Endothelial cell of umbilical vein (primary cell): Measurements from ENCODE around the gene UAP1L1. TPM values are rescaled to one million over a fixed set of nuclear protein-coding genes. Genes with fewer than 3 reads are reported as not detected.

Experiments
- BruUV-seq: library from RNA; stranded (reverse); fragments of 400-500 nt; replicated peaks from 2 replicates; lab custom pipeline; 2021; lab: Mats Ljungman, UMichigan
- CTCF ChIA-PET: fragments of 300-600, 350-600 bp; sonication (Branson Sonifier 250); formaldehyde crosslinking; loops from one replicate; lab custom pipeline; 2021; ENCODE audit warnings: antibody characterized with exemption, inconsistent platforms; lab: Charles Lee
- POLR2A ChIA-PET: fragments of 300-600, 350-600 bp; sonication (Branson Sonifier 250); formaldehyde crosslinking; loops from one replicate; lab custom pipeline; 2021; ENCODE audit warnings: antibody characterized with exemption, inconsistent platforms; lab: Charles Lee
- DNase-seq: peaks from one replicate; pipeline ENCODE4 v3.0.0-alpha.2; 2011; ENCODE audit warnings: low read depth, low spot score
- FAIRE-seq: peaks from 2 replicates; lab custom pipeline; 2011; peaks lifted over from hg19 to GRCh38; lab: Jason Lieb, UNC
- H2AFZ ChIP-seq: 2 replicates; pipeline ENCODE4 v1.6.0; 2012; ENCODE audit warnings: low read depth, low read length, control low read depth, inconsistent platforms
- H3K27ac ChIP-seq: 2 replicates; pipeline ENCODE4 v1.5.1; 2011; ENCODE audit warnings: low read depth, mild to moderate bottlenecking, control low read depth, low read length, moderate library complexity; ENCODE audit not compliant: insufficient read depth
- H3K27me3 ChIP-seq, 2 experiments: 2 replicates each; pipeline versions ENCODE4 v1.6.0 to v1.6.1; 2011; ENCODE audit warnings: low read length in 2 of 2, mixed read lengths in 1 of 2; ENCODE audit not compliant: control insufficient read depth in 2 of 2, insufficient read depth in 2 of 2
- H3K36me3 ChIP-seq, 2 experiments: 2 replicates in 1 of 2; 3 replicates in 1 of 2; pipeline ENCODE4 v1.5.1; 2011; ENCODE audit warnings: low read length in 2 of 2, mild to moderate bottlenecking in 1 of 2, moderate library complexity in 1 of 2; ENCODE audit not compliant: control insufficient read depth in 2 of 2, insufficient read depth in 2 of 2; ENCODE audit errors: extremely low read depth in 1 of 2
- H3K4me1 ChIP-seq: 3 replicates; pipeline ENCODE4 v1.5.1; 2011; ENCODE audit warnings: mild to moderate bottlenecking, low read length; ENCODE audit not compliant: control insufficient read depth, insufficient read depth; ENCODE audit errors: extremely low read depth
- H3K4me2 ChIP-seq: 2 replicates; pipeline ENCODE4 v1.6.1; 2011; ENCODE audit warnings: low read length, control low read depth, mixed read lengths; ENCODE audit not compliant: insufficient read depth
- H3K4me3 ChIP-seq, 3 experiments: fragments of 200-600 bp in 1 of 3; sonication (generic), shearing (Covaris generic) in 1 of 3; replicated peaks in 1 of 3; 2 replicates each; pipeline ENCODE4 v1.5.1; 2011 to 2016; ENCODE audit warnings: control low read depth in 3 of 3, low read length in 3 of 3, mild to moderate bottlenecking in 2 of 3, inconsistent platforms in 1 of 3, low read depth in 1 of 3, moderate library complexity in 1 of 3; ENCODE audit not compliant: insufficient read depth in 1 of 3
- H3K79me2 ChIP-seq: 2 replicates; pipeline ENCODE4 v1.6.0; 2012; ENCODE audit warnings: low read length, inconsistent platforms; ENCODE audit not compliant: control insufficient read depth, insufficient read depth
- H3K9ac ChIP-seq: replicated peaks from 2 replicates; pipeline ENCODE3; 2011; ENCODE audit warnings: low read length, control low read depth; ENCODE audit not compliant: insufficient read depth; ENCODE audit errors: extremely low read depth
- H3K9me1 ChIP-seq: replicated peaks from 3 replicates; pipeline ENCODE4 v1.6.0; 2011; ENCODE audit warnings: mild to moderate bottlenecking, low read length; ENCODE audit not compliant: control insufficient read depth, insufficient read depth; ENCODE audit errors: extremely low read depth
- H3K9me3 ChIP-seq: replicated peaks from 2 replicates; pipeline ENCODE4 v1.5.1; 2012; ENCODE audit warnings: low read length, inconsistent platforms; ENCODE audit not compliant: control insufficient read depth, insufficient read depth
- H4K20me1 ChIP-seq: replicated peaks from 2 replicates; pipeline ENCODE3; 2011; ENCODE audit warnings: mild to moderate bottlenecking, low read length; ENCODE audit not compliant: control insufficient read depth, insufficient read depth; ENCODE audit errors: extremely low read depth
- EZH2 ChIP-seq: IDR thresholded peaks from 2 replicates; pipeline ENCODE4 v1.6.1; 2012; ENCODE audit warnings: borderline replicate concordance, low read depth, mild to moderate bottlenecking, moderate library complexity, low read length, inconsistent platforms; ENCODE audit not compliant: severe bottlenecking
- FOS ChIP-seq: IDR thresholded peaks from 2 replicates; pipeline ENCODE4 v1.6.1; 2011; ENCODE audit warnings: mild to moderate bottlenecking, low read length, moderate library complexity, borderline replicate concordance; ENCODE audit not compliant: insufficient read depth
- GATA2 ChIP-seq: IDR thresholded peaks from 2 replicates; pipeline ENCODE4 v1.7.0; 2011; ENCODE audit warnings: low read depth, mild to moderate bottlenecking, moderate library complexity, mixed read lengths, low read length; ENCODE audit not compliant: insufficient read length, insufficient read depth
- JUN ChIP-seq: IDR thresholded peaks from 2 replicates; pipeline ENCODE4 v1.6.1; 2011; ENCODE audit warnings: borderline replicate concordance, low read depth; ENCODE audit not compliant: insufficient read length, insufficient read depth
- MYC ChIP-seq: IDR thresholded peaks from one replicate; pipeline ENCODE4 v1.6.1; 2011; ENCODE audit warnings: mild to moderate bottlenecking, low read depth, low read length
- POLR2A ChIP-seq: IDR thresholded peaks from 2 replicates; pipeline ENCODE4 v1.6.1; 2012; ENCODE audit warnings: low read depth, mild to moderate bottlenecking, control low read depth, low read length
- POLR2AphosphoS5 ChIP-seq: IDR thresholded peaks from 2 replicates; pipeline ENCODE4 v1.6.1; 2012; ENCODE audit warnings: low read depth, mild to moderate bottlenecking, control low read depth, low read length, moderate library complexity; ENCODE audit not compliant: insufficient read depth
- dilution Hi-C: fragments of 300-500 bp; cut with MboI; formaldehyde crosslinking; loops from one replicate; pipeline ENCODE4 v1.15.0; 2019; ENCODE audit warnings: low sequenced_read_pairs; ENCODE audit not compliant: extremely low pct_ligation_motif_present
- intact Hi-C: fragments of 100-400 bp; cut with micrococcal nuclease; formaldehyde crosslinking; loops from one replicate; pipeline ENCODE4 v1.10.0; 2022
- polyA plus RNA-seq, 4 experiments: library from polyadenylated mRNA; depleted of rRNA in 3 of 4; stranded (reverse) in 3 of 4; unstranded in 1 of 4; fragments of >200 nt; gene quantifications; 2 replicates each; pipeline versions ENCODE4 v1.2.1 to v1.2.3, GENCODE V29; 2011 to 2012; ENCODE audit warnings: missing spikeins in 1 of 4
- total RNA-seq: library from RNA; stranded (reverse); gene quantifications from 2 replicates; pipeline ENCODE4 v1.2.3, GENCODE V29; 2021
- TF ChIP-seq, protein P1 (sequence below), 2 donors: IDR thresholded peaks; 1 replicate in 1 of 2; 2 replicates in 1 of 2; pipeline ENCODE4 v1.5.1; 2011; ENCODE audit warnings: low read length in 2 of 2, mild to moderate bottlenecking in 2 of 2, moderate library complexity in 2 of 2, control low read depth in 1 of 2, inconsistent platforms in 1 of 2, low read depth in 1 of 2; ENCODE audit not compliant: insufficient read depth in 1 of 2; ENCODE audit errors: extremely low read depth in 1 of 2
- TF ChIP-seq, protein P2 (sequence below): IDR thresholded peaks from 2 replicates; pipeline ENCODE4 v1.6.1; 2011; ENCODE audit not compliant: insufficient read depth, insufficient read length

UAP1L1 gene
- total and polyA plus RNA-seq, 2 donors (not counting 3 experiments of a cell fraction or from before 2014, with no cell fraction given), result 26.0 to 41.7 TPM

DNA sequence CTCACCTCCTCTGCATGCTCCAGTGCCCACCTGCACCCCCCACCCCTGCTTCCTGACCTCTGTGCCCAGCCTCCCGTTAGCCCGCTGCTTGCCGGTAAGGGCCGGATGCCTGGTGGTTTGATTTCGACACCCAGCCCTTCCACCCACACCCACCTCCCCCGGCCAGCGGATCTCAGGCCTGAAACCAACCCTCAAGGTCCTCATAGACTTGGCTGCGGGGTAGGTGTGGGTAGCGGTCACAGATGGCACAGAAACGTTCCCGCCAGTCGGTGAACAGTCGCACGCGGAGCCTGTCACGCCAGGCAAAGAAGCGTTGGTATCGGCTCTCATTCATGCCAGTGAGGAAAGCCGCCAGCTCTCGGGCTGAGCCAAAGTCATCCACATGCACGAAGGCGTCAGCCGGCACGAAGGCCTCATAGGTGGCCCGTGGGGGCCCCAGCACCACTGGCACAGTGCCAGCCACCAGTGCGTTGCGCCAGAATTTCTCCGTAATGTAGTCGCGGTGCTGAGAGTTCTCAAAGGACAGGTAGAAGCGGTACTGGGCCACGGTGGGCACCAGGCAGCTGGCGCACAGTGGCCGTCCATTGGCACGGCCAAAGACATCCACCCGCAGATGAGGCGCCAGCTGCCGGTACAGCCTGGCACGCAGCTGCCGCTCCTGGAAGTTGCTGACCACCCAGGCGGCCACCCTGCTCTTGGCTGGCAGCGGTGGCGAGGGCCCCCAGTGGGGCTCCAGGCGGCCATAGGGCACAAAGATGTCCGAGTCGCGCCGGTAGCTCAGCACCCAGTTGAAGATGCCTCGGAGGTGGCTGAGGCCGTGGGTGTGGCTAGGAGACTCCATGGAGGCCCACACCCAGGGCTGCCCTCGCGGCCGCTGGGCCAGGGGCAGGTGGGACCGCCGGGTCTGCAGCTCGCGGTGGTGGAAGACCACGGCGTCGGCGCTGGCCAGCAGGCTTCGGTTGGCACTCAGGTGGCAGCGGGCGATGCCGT, 46.5 kb upstream of the UAP1L1 start:
- Histone ChIP-seq H3K4me1 (peaks cover 12% of the 10 kb centered on the region), H3K27ac (no peak overlapping the region), H3K4me3 (no peak overlapping the region), H4K20me1 (no peaks in the 10 kb centered on the region), H3K79me2 (no peaks in the 10 kb centered on the region), H3K9me3 (no peaks in the 10 kb centered on the region), H3K9ac (no peak overlapping the region), H3K27me3 (no peaks in the 10 kb centered on the region), H3K36me3 (no peaks in the 10 kb centered on the region), H3K4me2 (no peak overlapping the region), H3K9me1 (no peaks in the 10 kb centered on the region), H2AFZ (no peak overlapping the region)
- intact Hi-C loops (no loop called here), dilution Hi-C loops (no loop called here)
- ChIA-PET CTCF (interaction anchor here (1.9 to 4.5 kb wide), 4 partner anchors 12 to 83 kb away, joined by 6 to 28 read pairs (median 20); partner anchors contain the start of gene CLIC3), POLR2A (no interaction called here)
- no peak for TF ChIP-seq FOS
- no peak for TF ChIP-seq GATA2
- TF ChIP-seq JUN, result no peak
- no peak for TF ChIP-seq EZH2
- no peak for TF ChIP-seq POLR2AphosphoS5
- TF ChIP-seq MYC, result no peak
- TF ChIP-seq, protein P1, sequence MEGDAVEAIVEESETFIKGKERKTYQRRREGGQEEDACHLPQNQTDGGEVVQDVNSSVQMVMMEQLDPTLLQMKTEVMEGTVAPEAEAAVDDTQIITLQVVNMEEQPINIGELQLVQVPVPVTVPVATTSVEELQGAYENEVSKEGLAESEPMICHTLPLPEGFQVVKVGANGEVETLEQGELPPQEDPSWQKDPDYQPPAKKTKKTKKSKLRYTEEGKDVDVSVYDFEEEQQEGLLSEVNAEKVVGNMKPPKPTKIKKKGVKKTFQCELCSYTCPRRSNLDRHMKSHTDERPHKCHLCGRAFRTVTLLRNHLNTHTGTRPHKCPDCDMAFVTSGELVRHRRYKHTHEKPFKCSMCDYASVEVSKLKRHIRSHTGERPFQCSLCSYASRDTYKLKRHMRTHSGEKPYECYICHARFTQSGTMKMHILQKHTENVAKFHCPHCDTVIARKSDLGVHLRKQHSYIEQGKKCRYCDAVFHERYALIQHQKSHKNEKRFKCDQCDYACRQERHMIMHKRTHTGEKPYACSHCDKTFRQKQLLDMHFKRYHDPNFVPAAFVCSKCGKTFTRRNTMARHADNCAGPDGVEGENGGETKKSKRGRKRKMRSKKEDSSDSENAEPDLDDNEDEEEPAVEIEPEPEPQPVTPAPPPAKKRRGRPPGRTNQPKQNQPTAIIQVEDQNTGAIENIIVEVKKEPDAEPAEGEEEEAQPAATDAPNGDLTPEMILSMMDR (IDR thresholded peaks at IDR 0.05; ENCODE audit: extremely low read depth in 1 of 2, insufficient read depth in 1 of 2, low read depth in 1 of 2, low read length in 2 of 2), result no peak
- TF ChIP-seq POLR2A, result no peak
- TF ChIP-seq, protein P2, sequence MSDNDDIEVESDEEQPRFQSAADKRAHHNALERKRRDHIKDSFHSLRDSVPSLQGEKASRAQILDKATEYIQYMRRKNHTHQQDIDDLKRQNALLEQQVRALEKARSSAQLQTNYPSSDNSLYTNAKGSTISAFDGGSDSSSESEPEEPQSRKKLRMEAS, result no peak
- BruUV-seq, result no TSS peak
- FAIRE-seq (no peak), DNase-seq (no peak)
